Keratinocyte (primary cell): ENCODE data around the gene TREH.
"Not testable (repeated sequence)": the region's sequence is repeated elsewhere in the genome, so short reads cannot be mapped to it uniquely, and the experiment has no call there.

Experiments used
- CTCF ChIP-seq, 3 experiments: IDR thresholded peaks in 1 of 3; conservative IDR thresholded peaks in 1 of 3; optimal IDR thresholded peaks in 1 of 3; 2 replicates in 2 of 3; 3 replicates in 1 of 3; pipeline versions ENCODE3 to v1.5.1; 2011; ENCODE audit warnings: low read length in 3 of 3, mild to moderate bottlenecking in 3 of 3, moderate library complexity in 2 of 3, control low read depth in 1 of 3, inconsistent platforms in 1 of 3; ENCODE audit not compliant: insufficient read depth in 2 of 3; ENCODE audit errors: extremely low read depth in 1 of 3
- EZH2 ChIP-seq: IDR thresholded peaks from one replicate; pipeline ENCODE4 v1.6.1; 2012; ENCODE audit warnings: inconsistent platforms, mild to moderate bottlenecking, low read length, moderate library complexity

GRCh38 chr11:118728112-118728511 lies 48.7 kb upstream of the TREH start:
- not testable (repeated sequence) for TF ChIP-seq CTCF (optimal IDR thresholded peaks at IDR 0.05 in 1 of 3, IDR thresholded peaks at IDR 0.05 in 1 of 3, conservative IDR thresholded peaks at IDR 0.05 in 1 of 3; ENCODE audit: extremely low read depth in 1 of 3, insufficient read depth in 2 of 3, low read length in 3 of 3); EZH2
